NOMO-1 (cell line): Measurements from ENCODE around the gene MAP1A.

Experiments
- DNase-seq, 2 experiments: peaks; one replicate each; lab custom pipeline; 2025; ENCODE audit not compliant: unreplicated experiment in 2 of 2; lab: John Stamatoyannopoulos, UW

MAP1A gene

DNA sequence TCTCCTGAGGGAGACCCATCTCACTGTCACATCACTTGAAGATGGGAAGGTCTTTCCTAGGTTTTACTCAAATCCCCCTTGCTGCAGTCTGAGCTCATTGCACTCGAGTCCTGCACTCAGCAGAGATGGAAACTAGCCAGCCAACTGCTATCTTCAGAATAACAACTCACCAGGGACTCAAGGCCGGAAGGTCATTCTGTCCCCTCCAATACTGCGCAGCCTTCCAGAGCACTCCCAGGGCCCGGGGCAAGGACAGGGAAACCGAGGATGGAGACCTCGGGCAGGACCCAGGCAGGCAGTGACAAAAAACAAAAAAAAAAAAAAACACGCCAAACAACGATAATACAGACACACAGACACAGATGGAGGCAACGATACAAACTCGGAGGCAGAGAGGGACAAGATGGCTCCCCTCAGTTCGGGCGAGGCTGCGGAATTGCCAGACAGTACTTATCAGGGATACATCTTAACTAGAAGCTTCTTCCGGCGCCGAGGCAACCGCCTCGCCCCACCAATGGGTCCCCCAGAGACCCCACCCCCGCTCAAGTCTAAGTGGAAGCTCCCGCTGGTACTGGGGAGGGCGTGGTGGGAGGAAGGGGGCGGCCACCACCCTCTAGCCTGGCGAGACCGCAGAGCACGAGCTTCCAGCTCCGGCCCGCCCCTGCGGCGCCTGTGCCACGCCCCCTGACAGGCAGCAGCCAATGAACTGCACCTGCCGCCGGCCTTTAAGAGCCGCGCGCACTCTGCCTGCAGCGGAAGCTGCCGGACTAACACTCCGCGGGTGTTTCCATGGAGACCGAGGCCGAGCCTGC is 7.0 kb upstream of the MAP1A start:
- peak; percentile 98 to 99 for DNase-seq

- peak in 1 of 2 experiments; percentile 23 for DNase-seq
Observed at GRCh38 chr15:43511012-43511885, 6.2 kb upstream of the MAP1A start.

GRCh38 chr15:43513550-43513949 is 3.9 kb upstream of the MAP1A start:
- DNase-seq, result no peak

DNA sequence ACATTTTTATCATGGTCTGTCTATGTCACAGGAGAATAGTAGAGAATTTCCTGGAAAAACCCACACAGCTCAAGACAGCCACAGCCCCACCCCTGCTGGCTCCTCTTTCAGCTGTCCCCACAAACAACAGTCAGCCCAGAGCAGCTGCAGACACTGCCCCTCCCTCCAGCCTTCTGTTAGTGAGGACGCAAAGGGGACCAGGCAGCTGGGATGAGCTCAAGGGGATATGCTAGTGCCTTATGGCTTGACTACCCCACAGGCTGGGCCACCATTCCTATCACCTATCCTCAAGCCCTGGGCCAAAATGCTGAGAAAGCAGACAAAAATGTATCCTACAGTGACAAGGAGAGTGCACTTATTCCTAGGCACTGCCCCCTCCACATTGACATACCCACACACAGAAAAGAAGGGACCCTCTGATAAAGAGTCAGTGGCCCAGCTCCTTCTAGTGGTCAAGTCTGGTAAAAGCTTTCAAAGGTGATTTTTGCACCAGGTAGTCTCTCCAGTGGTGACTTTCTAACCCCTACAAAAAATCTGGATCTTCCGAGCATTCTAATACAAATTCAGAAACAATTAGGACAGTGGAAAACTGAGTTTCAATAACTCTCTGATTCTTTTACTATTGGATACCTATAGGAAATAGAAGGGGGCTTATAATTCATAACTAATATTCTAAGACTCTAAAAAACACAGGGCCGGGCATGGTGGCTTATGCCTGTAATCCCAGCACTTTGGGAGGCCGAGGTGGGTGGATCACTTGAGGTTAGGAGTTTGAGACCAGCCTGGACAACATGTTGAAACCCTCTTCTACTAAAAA is 3.0 kb upstream of the MAP1A start:
- no peak for DNase-seq

GRCh38 chr15:43515741-43516140 is 1.7 kb upstream of the MAP1A start:
- DNase-seq, result no peak

DNA sequence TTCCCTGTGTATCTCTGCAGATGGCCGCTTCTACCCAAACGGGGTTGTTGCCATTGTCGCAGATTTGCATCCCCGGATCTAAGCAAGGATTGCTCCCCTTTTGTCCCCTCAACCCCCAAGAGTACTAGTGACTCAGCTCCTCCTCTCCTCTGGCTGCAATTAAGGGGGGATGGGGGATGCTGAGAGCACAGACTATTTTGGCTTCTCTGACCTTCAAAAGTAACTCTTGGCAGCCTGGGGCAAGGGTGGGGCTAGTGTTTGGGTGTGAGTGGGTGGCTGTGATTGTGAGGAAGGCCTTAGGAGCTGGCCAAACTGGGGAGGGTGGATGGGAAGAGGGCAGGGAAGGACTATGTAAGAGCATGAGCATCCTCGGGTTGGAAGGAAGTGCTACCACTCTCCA is 1.2 kb upstream of the MAP1A start:
- no peak for DNase-seq

DNA sequence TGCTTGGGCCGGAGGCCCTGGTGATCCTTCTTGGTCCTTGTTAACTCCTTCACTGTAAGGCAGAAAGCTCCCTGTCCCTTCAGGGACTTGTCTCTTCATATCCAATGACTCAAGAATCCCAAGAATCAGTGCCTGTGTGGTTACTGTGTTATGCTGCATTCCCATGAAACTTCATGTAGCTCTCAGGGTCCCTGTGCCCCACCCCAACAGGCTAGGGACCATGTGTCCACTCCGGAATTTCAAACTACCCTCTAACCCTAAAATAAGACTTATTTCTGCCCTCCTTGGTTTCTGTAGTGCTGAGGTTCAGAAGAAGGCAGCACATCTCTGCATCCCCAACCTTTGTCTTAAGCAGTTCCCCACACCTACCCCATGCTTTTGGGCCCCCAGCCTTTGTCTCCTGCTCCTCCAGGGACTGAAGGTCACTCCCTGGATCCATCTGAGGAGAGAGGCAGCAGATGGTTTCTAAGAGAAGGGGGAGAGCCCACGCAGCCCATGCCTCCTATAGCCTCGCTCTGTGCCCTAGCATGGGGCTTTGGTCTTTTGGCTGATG is 531 bp upstream of the MAP1A start:
- no peak for DNase-seq

DNA sequence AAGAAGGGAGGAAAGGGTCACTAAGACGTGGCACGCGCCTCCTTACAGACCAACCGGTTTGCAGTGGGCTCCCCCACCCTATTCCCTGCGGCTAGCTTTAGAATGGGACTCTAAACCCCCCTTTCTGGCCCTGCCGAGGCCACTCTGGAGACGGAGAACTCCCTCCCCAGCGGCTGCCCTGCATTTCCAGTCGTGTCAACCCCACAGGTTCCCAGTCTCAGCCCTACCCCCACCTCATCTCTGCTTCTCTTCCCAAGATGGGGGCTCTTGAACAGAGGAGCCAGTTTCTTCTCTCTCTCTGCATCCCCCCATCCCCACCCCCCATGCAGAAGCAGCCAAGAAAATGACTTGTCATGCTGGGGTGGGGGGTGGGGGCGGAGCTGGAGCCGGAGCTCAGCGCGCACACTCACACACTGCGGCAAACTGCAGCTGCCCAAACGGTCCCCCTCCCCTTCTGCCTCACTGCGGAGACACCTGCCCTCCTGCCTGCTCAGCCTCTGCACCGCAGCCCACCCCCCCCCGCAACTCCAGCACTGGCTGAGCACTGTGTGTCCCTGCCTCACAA is 871 bp downstream of the MAP1A start:
- no peak for DNase-seq

- no peak for DNase-seq
Observed at GRCh38 chr15:43519196-43519595, 1.8 kb downstream of the MAP1A start.

DNA sequence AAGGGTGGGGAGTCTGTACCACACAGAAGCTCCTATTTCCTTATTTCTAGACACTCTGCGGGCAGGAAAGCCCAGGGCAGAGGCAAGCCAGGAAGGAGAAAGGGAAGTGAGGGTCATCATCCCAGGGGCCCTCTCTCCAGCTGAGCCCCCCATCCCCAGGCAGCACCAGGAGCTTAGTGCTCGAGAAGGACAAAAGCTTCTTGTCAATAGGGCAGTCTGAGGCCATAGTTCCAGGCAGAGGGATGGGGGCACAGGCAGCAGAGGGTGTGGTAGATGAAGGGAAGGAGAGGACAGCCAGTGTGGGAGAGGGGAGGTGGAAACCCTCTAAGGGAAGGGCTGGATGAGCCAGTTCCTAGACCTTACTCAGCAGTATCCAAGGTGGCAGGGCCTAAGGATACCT is 2.7 kb downstream of the MAP1A start:
- no peak for DNase-seq

- DNase-seq, result no peak
Observed at GRCh38 chr15:43521419-43521818, 4.0 kb downstream of the MAP1A start.

DNA sequence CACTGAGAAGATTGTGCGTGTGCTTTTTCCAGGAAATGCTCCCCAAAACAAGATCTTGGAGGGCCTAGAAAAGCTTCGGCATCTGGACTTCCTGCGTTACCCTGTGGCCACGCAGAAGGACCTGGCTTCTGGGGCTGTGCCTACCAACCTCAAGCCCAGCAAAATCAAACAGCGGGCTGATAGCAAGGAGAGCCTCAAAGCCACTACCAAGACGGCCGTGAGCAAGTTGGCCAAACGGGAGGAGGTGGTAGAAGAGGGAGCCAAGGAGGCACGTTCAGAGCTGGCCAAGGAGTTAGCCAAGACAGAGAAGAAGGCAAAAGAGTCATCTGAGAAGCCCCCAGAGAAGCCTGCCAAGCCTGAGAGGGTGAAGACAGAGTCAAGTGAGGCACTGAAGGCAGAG is 4.8 kb downstream of the MAP1A start:
- no peak for DNase-seq

- no peak for DNase-seq
Observed at GRCh38 chr15:43523646-43524045, 6.2 kb downstream of the MAP1A start.

DNA sequence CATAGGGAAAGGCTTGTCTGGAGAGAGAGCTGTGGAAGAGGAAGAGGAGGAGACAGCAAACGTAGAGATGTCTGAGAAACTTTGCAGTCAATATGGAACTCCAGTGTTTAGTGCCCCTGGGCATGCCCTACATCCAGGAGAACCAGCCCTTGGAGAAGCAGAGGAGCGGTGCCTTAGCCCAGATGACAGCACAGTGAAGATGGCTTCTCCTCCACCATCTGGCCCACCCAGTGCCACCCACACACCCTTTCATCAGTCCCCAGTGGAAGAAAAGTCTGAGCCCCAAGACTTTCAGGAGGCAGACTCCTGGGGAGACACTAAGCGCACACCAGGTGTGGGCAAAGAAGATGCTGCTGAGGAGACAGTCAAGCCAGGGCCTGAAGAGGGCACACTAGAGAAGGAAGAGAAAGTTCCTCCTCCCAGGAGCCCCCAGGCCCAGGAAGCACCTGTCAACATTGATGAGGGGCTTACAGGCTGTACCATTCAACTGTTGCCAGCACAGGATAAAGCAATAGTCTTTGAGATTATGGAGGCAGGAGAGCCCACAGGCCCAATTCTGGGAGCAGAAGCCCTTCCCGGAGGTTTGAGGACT is 6.9 kb downstream of the MAP1A start:
- no peak for DNase-seq

GRCh38 chr15:43525131-43525530 is 7.7 kb downstream of the MAP1A start:
- DNase-seq, result no peak

- no peak for DNase-seq
Observed at GRCh38 chr15:43526261-43526930, 9.0 kb downstream of the MAP1A start.

DNA sequence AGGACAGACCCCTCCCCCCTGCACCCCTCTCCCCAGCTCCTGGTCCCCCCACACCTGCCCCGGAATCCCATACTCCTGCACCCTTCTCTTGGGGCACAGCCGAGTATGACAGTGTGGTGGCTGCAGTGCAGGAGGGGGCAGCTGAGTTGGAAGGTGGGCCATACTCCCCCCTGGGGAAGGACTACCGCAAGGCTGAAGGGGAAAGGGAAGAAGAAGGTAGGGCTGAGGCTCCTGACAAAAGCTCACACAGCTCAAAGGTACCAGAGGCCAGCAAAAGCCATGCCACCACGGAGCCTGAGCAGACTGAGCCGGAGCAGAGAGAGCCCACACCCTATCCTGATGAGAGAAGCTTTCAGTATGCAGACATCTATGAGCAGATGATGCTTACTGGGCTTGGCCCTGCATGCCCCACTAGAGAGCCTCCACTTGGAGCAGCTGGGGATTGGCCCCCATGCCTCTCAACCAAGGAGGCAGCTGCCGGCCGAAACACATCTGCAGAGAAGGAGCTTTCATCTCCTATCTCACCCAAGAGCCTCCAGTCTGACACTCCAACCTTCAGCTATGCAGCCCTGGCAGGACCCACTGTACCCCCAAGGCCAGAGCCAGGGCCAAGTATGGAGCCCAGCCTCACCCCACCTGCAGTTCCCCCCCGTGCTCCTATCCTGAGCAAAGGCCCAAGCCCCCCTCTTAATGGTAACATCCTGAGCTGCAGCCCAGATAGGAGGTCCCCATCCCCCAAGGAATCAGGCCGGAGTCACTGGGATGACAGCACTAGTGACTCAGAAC is 9.8 kb downstream of the MAP1A start:
- DNase-seq, result no peak

DNA sequence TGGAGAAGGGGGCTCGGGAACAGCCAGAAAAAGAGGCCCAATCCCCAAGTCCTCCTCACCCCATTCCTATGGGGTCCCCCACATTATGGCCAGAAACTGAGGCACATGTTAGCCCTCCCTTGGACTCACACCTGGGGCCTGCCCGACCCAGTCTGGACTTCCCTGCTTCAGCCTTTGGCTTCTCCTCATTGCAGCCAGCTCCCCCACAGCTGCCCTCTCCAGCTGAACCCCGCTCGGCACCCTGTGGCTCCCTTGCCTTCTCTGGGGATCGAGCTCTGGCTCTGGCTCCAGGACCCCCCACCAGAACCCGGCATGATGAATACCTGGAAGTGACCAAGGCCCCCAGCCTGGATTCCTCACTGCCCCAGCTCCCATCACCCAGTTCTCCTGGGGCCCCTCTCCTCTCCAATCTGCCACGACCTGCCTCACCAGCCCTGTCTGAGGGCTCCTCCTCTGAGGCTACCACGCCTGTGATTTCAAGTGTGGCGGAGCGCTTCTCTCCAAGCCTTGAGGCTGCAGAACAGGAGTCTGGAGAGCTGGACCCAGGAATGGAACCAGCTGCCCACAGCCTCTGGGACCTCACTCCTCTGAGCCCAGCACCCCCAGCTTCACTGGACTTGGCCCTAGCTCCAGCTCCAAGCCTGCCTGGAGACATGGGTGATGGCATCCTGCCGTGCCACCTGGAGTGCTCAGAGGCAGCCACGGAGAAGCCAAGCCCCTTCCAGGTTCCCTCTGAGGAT is 10.6 kb downstream of the MAP1A start:
- DNase-seq, result no peak
